ENCODE data around the gene SUN2. TPM values are rescaled to one million over a fixed set of nuclear protein-coding genes. Genes with fewer than 3 reads are reported as not detected.

Gene SUN2
- total and polyA plus RNA-seq, 7 donors: 57.6 to 152 (median 101) TPM

DNA sequence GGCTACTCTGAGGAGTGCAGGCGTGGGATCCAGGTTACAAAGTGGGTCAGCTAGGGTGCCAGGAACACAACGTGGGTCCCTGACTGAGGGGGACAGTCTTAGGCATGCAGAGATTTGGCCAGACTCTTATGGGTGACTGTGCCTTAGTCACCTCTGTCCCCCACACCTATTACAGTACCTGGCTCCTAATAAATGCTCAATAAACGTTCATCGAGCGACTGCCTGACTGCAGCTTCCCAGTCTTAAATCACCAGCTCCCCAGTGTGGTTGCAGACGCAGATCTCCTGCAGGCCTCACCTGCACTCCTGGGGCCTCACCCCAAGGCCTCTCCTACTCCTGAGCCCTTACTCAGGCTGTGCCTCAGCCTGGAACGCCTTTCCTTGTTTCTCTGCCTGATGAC lies 3.2 kb upstream of the SUN2 start:
- no peak for DNase-seq
- Histone ChIP-seq H3K36me3 (ENCODE audit: insufficient read depth in 1 of 2, low read depth in 1 of 2) (no peaks in the 10 kb centered on the region), H3K27ac (no peak overlapping the region), H3K4me3 (no peak overlapping the region), H3K9me3 (no peaks in the 10 kb centered on the region), H3K4me1 (peaks cover 10% of the 10 kb centered on the region), H3K27me3 (ENCODE audit: insufficient read depth in 3 of 3, low read length in 2 of 3) (no peaks in the 10 kb centered on the region)
- 87 to 90% (median 88%) methylated on average over 7 of the region's 7 CpGs for WGBS, 3 donors
- intact Hi-C loops (cut with DNase I): no loop called here
- ATAC-seq: no peak
- TF ChIP-seq, protein P1, sequence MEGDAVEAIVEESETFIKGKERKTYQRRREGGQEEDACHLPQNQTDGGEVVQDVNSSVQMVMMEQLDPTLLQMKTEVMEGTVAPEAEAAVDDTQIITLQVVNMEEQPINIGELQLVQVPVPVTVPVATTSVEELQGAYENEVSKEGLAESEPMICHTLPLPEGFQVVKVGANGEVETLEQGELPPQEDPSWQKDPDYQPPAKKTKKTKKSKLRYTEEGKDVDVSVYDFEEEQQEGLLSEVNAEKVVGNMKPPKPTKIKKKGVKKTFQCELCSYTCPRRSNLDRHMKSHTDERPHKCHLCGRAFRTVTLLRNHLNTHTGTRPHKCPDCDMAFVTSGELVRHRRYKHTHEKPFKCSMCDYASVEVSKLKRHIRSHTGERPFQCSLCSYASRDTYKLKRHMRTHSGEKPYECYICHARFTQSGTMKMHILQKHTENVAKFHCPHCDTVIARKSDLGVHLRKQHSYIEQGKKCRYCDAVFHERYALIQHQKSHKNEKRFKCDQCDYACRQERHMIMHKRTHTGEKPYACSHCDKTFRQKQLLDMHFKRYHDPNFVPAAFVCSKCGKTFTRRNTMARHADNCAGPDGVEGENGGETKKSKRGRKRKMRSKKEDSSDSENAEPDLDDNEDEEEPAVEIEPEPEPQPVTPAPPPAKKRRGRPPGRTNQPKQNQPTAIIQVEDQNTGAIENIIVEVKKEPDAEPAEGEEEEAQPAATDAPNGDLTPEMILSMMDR (IDR thresholded peaks at IDR 0.05): no peak

DNA sequence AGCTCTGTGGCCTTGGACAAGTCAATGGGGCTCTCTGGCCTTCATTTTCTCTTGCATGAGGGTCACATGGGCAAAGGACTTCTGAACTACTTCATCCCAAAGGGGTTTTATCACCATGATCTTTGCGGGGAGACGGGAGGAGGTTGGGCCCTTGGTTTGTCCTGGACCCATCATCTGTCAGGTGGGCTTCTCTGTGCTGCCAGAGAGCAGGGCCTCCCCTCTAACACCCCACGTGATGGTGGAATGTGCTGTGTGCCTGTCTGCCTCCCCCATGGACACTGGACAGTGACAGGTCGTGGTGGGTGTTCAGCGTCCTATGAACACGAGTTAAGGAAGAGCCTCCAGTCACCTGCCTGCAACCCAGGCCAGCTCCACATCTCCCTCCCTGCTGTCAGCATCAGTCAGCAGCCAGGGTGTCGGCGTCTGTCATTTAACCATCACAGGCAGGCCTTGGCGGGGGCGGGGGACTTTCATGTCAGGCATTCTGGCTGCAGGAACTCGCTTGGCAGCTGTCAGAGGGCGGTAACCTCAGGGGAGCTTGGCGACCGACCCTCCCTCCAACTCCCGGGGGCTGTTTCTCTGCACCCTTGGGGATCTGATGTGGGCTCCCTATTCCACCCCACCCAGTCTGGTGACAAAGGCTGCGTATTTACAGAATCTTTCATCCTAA lies 2.6 kb upstream of the SUN2 start:
- Histone ChIP-seq H3K9me3 (no peaks in the 10 kb centered on the region), H3K27ac (no peak overlapping the region), H3K36me3 (ENCODE audit: insufficient read depth in 1 of 2, low read depth in 1 of 2) (peaks cover 0 to 4% of the 10 kb centered on the region in 2 donors), H3K4me3 (no peak overlapping the region), H3K27me3 (ENCODE audit: insufficient read depth in 3 of 3, low read length in 2 of 3) (no peaks in the 10 kb centered on the region), H3K4me1 (peaks cover 14% of the 10 kb centered on the region)
- peak in 1 of 2 donors; percentile 47 for DNase-seq
- TF ChIP-seq, protein P1 (IDR thresholded peaks at IDR 0.05): no peak
- no peak for ATAC-seq
- intact Hi-C loops (cut with DNase I): no loop called here
- 74 to 80% (median 77%) methylated on average over 16 of the region's 16 CpGs for WGBS, 3 donors

DNA sequence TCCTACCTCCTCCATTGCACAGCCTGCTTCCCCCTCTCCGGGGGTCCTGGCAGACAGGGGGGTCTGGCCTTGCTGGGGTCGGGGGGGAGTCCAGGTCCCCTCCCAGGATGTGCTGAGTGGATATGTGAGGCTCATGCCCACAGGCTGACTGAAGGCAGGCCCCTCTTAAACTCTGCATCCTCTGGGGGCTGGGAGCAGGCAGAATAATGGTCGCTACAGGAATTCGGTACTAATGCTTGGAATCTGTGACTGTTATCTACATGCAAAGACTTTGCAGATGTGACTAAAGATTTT lies 1.6 kb upstream of the SUN2 start:
- Histone ChIP-seq H3K4me3 (no peak overlapping the region), H3K27me3 (ENCODE audit: insufficient read depth in 3 of 3, low read length in 2 of 3) (no peaks in the 10 kb centered on the region), H3K36me3 (ENCODE audit: insufficient read depth in 1 of 2, low read depth in 1 of 2) (peaks cover 0 to 14% of the 10 kb centered on the region in 2 donors), H3K27ac (no peak overlapping the region), H3K4me1 (peaks cover 24% of the 10 kb centered on the region), H3K9me3 (no peaks in the 10 kb centered on the region)
- ATAC-seq: no peak
- TF ChIP-seq, protein P1 (IDR thresholded peaks at IDR 0.05): no peak
- intact Hi-C loops (cut with DNase I): no loop called here
- DNase-seq: no peak
- WGBS, 3 donors: 64 to 86% (median 75%) methylated on average over 4 of the region's 4 CpGs

DNA sequence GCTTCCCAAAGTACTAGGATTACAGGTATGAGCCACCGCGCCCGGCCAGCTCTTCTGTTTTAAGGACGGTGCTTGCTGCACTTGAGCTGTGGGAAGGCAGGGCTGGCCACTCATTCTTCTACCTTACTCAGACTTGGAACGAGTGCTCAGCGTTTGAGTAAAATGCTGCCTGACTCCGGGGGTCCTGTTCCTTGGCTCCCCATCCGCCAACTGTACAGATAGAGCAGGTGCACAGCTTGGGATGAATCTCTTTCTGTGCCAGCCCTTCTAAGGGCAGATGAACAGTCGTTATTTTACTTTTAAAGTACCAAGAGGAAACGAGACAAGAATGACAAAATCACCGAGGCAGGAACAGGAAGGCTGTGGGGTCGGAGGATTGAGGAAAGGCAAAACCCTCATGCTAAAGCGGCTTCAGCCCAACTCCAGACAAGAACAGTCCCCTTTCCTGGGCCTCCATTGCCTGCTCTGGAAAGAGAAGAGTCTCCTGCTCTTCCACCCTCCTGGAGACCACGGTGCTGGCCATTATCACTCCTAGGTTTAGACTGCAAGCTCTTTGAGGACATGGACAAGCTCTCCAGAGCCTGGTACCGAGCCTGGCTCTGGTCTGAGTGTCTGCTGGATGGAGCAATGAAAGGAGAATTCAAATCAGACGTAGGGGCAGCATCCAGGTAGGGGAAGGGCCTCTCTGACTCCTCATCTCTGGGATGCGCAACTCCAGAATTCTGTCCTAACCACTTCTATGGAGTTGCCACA lies 1.1 kb upstream of the SUN2 start:
- Histone ChIP-seq H3K27ac (peak overlapping the region; percentile 97), H3K4me1 (peaks cover 29% of the 10 kb centered on the region)
- intact Hi-C loops (cut with DNase I): no loop called here

More for the DNA sequence above, 1.1 kb upstream of the SUN2 start:
- H3K9me3 ChIP-seq: no peaks in the 10 kb centered on the region
- ATAC-seq (no peak), DNase-seq (peak in 1 of 2 donors; percentile 57)
- H3K4me3 ChIP-seq: peak overlapping the region; percentile 77
- H3K36me3 ChIP-seq (ENCODE audit: insufficient read depth in 1 of 2, low read depth in 1 of 2): peaks cover 0 to 19% of the 10 kb centered on the region in 2 donors
- H3K27me3 ChIP-seq (ENCODE audit: insufficient read depth in 3 of 3, low read length in 2 of 3): no peaks in the 10 kb centered on the region
- TF ChIP-seq, protein P1 (IDR thresholded peaks at IDR 0.05): no peak
- 53 to 64% (median 57%) methylated on average over 17 of the region's 17 CpGs for WGBS, 3 donors

All from psoas muscle (tissue), 8 donors.